Osteocyte (in vitro differentiated cells): ENCODE measurements around the gene C2CD4C. TPM values are rescaled to one million over a fixed set of nuclear protein-coding genes. Genes with fewer than 3 reads are reported as not detected.
"Not testable (repeated sequence)": the region's sequence is repeated elsewhere in the genome, so short reads cannot be mapped to it uniquely, and the experiment has no call there.

Experiments
- DNase-seq: peaks from one replicate; pipeline ENCODE4 v3.0.0; 2021; ENCODE audit warnings: mixed read lengths; ENCODE audit not compliant: unreplicated experiment; ENCODE audit errors: extremely low spot score
- H3K27ac Mint-ChIP-seq: one replicate; pipeline ENCODE4 v1.8.0; 2021; ENCODE audit warnings: mild to moderate bottlenecking, mixed read lengths; ENCODE audit not compliant: unreplicated experiment
- H3K27me3 Mint-ChIP-seq: one replicate; pipeline ENCODE4 v1.8.0; 2021; ENCODE audit warnings: mixed read lengths; ENCODE audit not compliant: unreplicated experiment
- H3K36me3 Mint-ChIP-seq: one replicate; pipeline ENCODE4 v1.8.0; 2021; ENCODE audit warnings: mixed read lengths; ENCODE audit not compliant: unreplicated experiment
- H3K4me1 Mint-ChIP-seq: one replicate; pipeline ENCODE4 v1.8.0; 2021; ENCODE audit warnings: mixed read lengths; ENCODE audit not compliant: unreplicated experiment
- H3K4me3 Mint-ChIP-seq: one replicate; pipeline ENCODE4 v1.8.0; 2021; ENCODE audit warnings: mild to moderate bottlenecking, moderate library complexity, mixed read lengths; ENCODE audit not compliant: unreplicated experiment
- H3K9me3 Mint-ChIP-seq: one replicate; pipeline ENCODE4 v1.8.0; 2021; ENCODE audit warnings: mixed read lengths; ENCODE audit not compliant: unreplicated experiment
- total RNA-seq: library from RNA; stranded (reverse); gene quantifications from 2 replicates; pipeline ENCODE4 v1.2.1, GENCODE V29; 2021
- TF ChIP-seq, protein P1 (sequence below): fragments of 200-600 bp; sonication (generic); IDR thresholded peaks from 2 replicates; pipeline ENCODE4 v1.5.0; 2021; ENCODE audit warnings: antibody characterized with exemption, mild to moderate bottlenecking, moderate library complexity

C2CD4C gene
- total RNA-seq, 1 donor from 2014 or later: 1.2 TPM

DNA sequence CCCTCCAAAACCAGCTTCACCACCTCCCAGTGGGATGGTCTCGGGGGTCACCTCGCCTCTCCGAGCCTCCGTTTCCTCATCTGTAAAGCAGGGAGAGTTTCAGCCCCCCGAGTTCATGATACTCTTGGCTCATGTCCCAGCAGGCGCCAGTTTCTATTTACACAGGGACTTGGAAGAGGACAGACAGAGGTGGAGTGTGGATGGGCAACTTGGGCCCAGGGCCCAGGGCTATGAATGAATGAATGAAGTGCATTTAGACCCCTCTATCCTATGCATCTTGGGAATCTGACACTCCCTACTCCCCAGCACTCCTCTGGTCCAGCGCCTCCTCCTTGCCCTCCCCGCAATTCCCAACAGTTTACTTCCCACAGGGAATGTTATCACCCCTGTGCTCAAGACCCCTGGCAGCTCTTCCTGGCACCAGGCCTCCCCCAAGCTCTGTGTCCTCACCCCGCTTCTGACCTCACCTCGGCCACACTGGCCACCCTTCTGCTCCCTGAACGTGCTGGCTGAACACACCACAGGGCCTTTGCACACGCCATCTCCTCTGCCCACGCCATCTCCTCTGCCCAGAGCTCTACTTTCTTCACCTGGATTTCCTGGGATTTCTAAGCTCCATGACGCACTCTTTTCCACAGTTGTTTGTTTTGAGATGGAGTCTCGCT, 4.9 kb upstream of the C2CD4C start:
- no peak for DNase-seq
- peaks cover 8% of the 10 kb centered on the region for H3K36me3 Mint-ChIP-seq
- H3K4me1 Mint-ChIP-seq: peaks cover 6% of the 10 kb centered on the region
- H3K9me3 Mint-ChIP-seq: no peaks in the 10 kb centered on the region
- TF ChIP-seq, protein P1, sequence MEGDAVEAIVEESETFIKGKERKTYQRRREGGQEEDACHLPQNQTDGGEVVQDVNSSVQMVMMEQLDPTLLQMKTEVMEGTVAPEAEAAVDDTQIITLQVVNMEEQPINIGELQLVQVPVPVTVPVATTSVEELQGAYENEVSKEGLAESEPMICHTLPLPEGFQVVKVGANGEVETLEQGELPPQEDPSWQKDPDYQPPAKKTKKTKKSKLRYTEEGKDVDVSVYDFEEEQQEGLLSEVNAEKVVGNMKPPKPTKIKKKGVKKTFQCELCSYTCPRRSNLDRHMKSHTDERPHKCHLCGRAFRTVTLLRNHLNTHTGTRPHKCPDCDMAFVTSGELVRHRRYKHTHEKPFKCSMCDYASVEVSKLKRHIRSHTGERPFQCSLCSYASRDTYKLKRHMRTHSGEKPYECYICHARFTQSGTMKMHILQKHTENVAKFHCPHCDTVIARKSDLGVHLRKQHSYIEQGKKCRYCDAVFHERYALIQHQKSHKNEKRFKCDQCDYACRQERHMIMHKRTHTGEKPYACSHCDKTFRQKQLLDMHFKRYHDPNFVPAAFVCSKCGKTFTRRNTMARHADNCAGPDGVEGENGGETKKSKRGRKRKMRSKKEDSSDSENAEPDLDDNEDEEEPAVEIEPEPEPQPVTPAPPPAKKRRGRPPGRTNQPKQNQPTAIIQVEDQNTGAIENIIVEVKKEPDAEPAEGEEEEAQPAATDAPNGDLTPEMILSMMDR: no peak
- H3K27me3 Mint-ChIP-seq: peaks cover 5% of the 10 kb centered on the region
- no peak overlapping the region for H3K4me3 Mint-ChIP-seq
- H3K27ac Mint-ChIP-seq: no peak overlapping the region

DNA sequence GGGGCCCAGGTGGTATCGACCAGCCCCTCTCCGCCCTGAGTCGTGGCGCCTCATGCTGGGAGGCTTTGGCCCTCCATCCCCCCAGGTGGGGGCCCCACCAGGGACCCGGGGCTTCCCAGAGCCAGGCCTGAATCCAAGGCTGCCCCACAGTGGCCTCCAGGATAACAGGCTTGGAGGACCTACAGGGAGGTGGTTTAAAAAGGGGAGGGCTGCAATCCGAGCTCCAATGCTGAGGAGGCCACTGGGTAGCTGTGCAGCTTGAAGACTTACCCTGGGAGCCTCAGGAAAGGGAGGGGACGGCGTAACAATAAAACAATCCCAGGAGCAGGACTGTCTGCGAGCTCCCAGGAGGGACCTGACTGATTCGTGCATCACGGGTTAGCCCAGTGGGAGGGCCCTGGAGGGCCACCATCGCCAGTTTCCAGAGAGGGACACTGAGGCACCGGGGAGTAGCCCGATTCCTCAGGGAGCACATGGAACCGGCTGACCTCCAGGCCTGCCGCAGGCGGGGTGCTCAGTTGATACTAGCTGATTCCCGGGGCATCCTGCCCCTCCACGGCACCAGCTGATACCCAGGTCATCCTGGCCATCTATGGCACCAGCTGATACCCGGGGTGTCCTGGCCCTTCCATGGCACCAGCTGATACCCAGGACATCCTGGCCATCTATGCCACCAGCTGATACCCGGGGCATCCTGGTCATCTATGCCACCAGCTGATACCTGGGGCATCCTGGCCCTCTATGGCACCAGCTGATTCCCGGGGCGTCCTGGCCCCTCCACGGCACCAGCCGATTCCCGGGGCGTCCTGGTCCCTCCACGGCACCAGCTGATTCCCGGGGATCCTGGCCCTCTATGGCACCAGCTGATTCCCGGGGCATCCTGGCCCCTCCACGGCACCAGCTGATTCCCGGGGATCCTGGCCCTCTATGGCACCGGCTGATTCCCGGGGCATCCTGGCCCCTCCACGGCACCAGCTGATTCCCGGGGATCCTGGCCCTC, 3.7 kb upstream of the C2CD4C start:
- DNase-seq: no peak
- H3K27me3 Mint-ChIP-seq: peaks cover 5% of the 10 kb centered on the region
- peaks cover 6% of the 10 kb centered on the region for H3K4me1 Mint-ChIP-seq
- TF ChIP-seq, protein P1: no peak
- peaks cover 4% of the 10 kb centered on the region for H3K36me3 Mint-ChIP-seq
- H3K27ac Mint-ChIP-seq: no peak overlapping the region
- H3K4me3 Mint-ChIP-seq: no peak overlapping the region
- H3K9me3 Mint-ChIP-seq: no peaks in the 10 kb centered on the region

DNA sequence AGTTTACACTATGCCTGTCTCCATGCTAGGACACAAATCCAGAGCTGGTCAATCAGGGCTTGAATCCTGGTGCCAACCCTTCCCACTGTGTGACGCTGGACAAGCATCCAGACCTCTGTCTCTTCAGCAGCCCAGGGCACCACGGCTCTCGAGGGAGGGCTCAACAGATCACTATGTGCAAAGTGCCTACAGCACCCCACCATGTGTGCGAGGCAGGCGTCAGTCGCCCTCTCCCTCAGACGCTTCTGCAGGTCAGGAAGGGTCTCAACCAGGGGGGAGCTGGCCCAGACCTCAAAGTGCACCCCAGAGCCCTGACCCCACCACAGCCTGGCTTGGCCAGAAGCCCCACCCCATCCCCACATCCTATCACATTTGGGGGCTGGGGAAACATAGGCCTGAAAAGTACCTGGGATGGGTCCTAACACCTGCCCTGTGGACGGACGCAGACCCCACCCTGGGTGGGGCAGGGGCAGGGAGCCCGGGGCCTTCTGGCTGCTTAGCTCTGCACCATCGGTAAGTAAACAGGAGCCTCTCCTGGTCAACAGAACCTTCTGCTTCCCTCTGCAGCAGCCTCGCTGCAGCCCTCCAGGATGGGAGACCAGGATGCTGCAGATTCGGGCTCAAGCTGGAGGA, 2.9 kb upstream of the C2CD4C start:
- H3K4me3 Mint-ChIP-seq: no peak overlapping the region
- H3K27ac Mint-ChIP-seq: no peak overlapping the region
- H3K27me3 Mint-ChIP-seq: peaks cover 5% of the 10 kb centered on the region
- no peak for DNase-seq
- peaks cover under 1% of the 10 kb centered on the region for H3K36me3 Mint-ChIP-seq
- H3K4me1 Mint-ChIP-seq: peaks cover 6% of the 10 kb centered on the region
- TF ChIP-seq, protein P1: no peak
- H3K9me3 Mint-ChIP-seq: no peaks in the 10 kb centered on the region

DNA sequence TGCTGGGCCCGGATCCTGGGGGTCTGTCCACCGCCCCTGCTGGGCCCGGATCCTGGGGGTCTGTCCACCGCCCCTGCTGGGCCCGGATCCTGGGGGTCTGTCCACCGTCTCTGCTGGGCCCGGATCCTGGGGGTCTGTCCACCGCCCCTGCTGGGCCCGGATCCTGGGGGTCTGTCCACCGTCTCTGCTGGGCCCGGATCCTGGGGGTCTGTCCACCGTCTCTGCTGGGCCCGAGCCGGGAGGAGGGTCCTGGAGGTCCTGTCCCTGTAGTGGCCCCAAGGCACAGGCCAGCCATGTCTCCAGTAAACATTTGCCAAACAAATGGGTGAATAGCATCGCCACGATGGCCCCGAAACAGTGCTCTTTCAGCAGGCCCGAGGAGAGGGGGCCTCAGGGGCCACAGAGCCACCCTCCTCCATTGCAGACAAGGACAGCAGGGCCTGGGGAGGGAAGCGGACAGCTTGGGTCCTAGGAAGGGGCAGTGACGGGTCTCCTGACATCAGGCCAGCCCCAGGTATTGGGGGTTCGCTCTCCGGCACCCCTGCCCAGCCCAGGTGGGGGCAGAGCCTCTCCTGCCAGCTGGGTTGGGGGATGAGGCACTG, 2.3 kb upstream of the C2CD4C start:
- H3K36me3 Mint-ChIP-seq: not testable (repeated sequence)

DNA sequence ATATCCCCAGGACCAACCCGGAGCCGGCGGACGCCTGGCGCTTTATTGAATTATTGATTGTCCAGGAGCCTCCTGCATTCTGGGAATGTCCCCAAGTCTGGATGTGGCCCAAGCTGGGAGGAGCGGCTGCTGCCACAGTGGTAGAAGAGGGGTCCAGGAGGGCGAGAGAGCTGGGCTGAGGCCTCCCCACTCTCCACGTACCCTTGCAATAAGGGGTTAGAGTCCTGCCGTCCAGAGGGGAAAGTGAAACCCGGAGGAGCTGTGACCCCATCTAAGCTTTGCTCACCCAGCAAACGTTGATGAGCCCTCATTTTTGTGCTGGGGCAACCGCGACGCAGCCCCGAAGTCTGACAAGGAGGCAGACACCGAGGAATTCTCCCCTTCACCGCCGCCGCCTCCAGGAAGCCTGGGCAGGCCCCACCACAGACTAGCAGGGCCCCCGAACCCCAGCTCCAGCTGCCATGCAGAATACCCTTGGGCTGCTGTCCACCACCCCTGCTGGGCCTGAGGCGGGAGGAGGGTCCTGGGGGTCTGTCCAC, 1.4 kb upstream of the C2CD4C start:
- Mint-ChIP-seq H3K9me3 (no peaks in the 10 kb centered on the region), H3K4me3 (no peak overlapping the region), H3K27ac (no peak overlapping the region), H3K36me3 (no peaks in the 10 kb centered on the region), H3K27me3 (peaks cover 5% of the 10 kb centered on the region), H3K4me1 (peaks cover 6% of the 10 kb centered on the region)
- no peak for DNase-seq
- TF ChIP-seq, protein P1: no peak

More for the DNA sequence above, 2.3 kb upstream of the C2CD4C start:
- H3K9me3 Mint-ChIP-seq, H3K27ac Mint-ChIP-seq, H3K4me3 Mint-ChIP-seq, DNase-seq, H3K4me1 Mint-ChIP-seq, H3K27me3 Mint-ChIP-seq: not testable (repeated sequence)
